Measurements from ENCODE around the gene GBX2. TPM values are rescaled to one million over a fixed set of nuclear protein-coding genes. Genes with fewer than 3 reads are reported as not detected.

Gene GBX2
- total RNA-seq, 6 experiments from 2014 or later = not detected

GRCh38 chr2:236167297-236168109, 683 bp downstream of the GBX2 start:
- peaks cover 0 to 38% (median 0%) of the 10 kb centered on the region in 4 donors for H3K4me1 ChIP-seq
- TF ChIP-seq, protein P1, sequence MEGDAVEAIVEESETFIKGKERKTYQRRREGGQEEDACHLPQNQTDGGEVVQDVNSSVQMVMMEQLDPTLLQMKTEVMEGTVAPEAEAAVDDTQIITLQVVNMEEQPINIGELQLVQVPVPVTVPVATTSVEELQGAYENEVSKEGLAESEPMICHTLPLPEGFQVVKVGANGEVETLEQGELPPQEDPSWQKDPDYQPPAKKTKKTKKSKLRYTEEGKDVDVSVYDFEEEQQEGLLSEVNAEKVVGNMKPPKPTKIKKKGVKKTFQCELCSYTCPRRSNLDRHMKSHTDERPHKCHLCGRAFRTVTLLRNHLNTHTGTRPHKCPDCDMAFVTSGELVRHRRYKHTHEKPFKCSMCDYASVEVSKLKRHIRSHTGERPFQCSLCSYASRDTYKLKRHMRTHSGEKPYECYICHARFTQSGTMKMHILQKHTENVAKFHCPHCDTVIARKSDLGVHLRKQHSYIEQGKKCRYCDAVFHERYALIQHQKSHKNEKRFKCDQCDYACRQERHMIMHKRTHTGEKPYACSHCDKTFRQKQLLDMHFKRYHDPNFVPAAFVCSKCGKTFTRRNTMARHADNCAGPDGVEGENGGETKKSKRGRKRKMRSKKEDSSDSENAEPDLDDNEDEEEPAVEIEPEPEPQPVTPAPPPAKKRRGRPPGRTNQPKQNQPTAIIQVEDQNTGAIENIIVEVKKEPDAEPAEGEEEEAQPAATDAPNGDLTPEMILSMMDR (IDR thresholded peaks at IDR 0.05) = peak in 2 of 4 donors; percentile 8 to 26
- TF ChIP-seq POLR2A (IDR thresholded peaks at IDR 0.05) = no peak
- peaks cover 28 to 72% of the 10 kb centered on the region in 2 donors for H3K27me3 ChIP-seq
- intact Hi-C loops (cut with DNase I) = no loop called here
- peak overlapping the region in 1 of 3 donors; percentile 26 for H3K4me3 ChIP-seq
- ATAC-seq (peak; percentile 39 to 54 (median 47)), DNase-seq (no peak)
- no peaks in the 10 kb centered on the region for H3K9me3 ChIP-seq
- no CpG with 5 or more reads among the region's 112 CpGs for WGBS (ENCODE audit: insufficient coverage, low coverage, low lambda C conversion rate, missing lambda C conversion rate)
- H3K36me3 ChIP-seq = no peaks in the 10 kb centered on the region
- H3K27ac ChIP-seq = no peak overlapping the region

DNA sequence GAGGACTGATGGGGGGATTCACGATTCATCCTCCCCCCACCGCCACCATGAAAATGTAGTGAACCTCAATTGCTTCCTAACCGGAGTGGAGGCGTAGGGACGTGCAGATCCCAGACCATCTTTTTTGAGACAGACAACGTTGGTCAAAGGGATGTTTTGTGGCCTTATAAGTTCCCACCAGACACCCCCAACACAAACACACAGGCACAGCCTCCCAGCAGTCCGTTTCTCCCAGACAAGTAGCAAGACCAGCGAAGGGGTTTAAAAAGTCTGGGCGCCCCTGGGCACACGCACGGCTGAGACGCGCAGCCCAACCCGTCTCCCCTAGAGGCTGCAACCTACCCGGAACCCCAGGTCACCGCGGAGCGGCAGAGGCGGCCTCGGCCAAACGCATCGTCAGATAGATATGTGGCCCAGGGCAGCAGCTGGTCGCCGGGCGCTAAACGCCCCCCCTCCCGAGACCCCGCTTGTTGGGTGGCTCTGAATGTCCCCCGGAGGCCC, 1.3 kb downstream of the GBX2 start:
- no peak for DNase-seq
- H3K27ac ChIP-seq = no peak overlapping the region
- no peaks in the 10 kb centered on the region for H3K9me3 ChIP-seq
- TF ChIP-seq, protein P1 (IDR thresholded peaks at IDR 0.05) = no peak
- TF ChIP-seq POLR2A (IDR thresholded peaks at IDR 0.05) = no peak
- no peaks in the 10 kb centered on the region for H3K36me3 ChIP-seq
- no peak overlapping the region for H3K4me3 ChIP-seq
- peaks cover 28 to 67% of the 10 kb centered on the region in 2 donors for H3K27me3 ChIP-seq
- H3K4me1 ChIP-seq = peaks cover 0 to 38% (median 0%) of the 10 kb centered on the region in 4 donors
- intact Hi-C loops (cut with DNase I) = no loop called here
- 12% methylated on average over 5 of the region's 29 CpGs for WGBS (ENCODE audit: insufficient coverage, low coverage, low lambda C conversion rate, missing lambda C conversion rate)
- ATAC-seq = no peak

- TF ChIP-seq, protein P1 (IDR thresholded peaks at IDR 0.05) = no peak
- peaks cover 26 to 62% of the 10 kb centered on the region in 2 donors for H3K27me3 ChIP-seq
- intact Hi-C loops (cut with DNase I) = no loop called here
- no peaks in the 10 kb centered on the region for H3K9me3 ChIP-seq
- no peak overlapping the region for H3K4me3 ChIP-seq
- H3K36me3 ChIP-seq = no peaks in the 10 kb centered on the region
- 4% methylated on average over 19 of the region's 58 CpGs for WGBS (ENCODE audit: insufficient coverage, low coverage, low lambda C conversion rate, missing lambda C conversion rate)
- H3K27ac ChIP-seq = no peak overlapping the region
- H3K4me1 ChIP-seq = peaks cover 0 to 38% (median 0%) of the 10 kb centered on the region in 4 donors
- ATAC-seq (peak in 1 of 4 donors; percentile 35), DNase-seq (no peak)
Observed at GRCh38 chr2:236165842-236166795, 2.1 kb downstream of the GBX2 start.

- Histone ChIP-seq H3K27ac (no peak overlapping the region), H3K9me3 (no peaks in the 10 kb centered on the region), H3K4me1 (peaks cover 0 to 38% (median 0%) of the 10 kb centered on the region in 4 donors), H3K27me3 (peaks cover 17 to 53% of the 10 kb centered on the region in 2 donors), H3K36me3 (no peaks in the 10 kb centered on the region), H3K4me3 (no peak overlapping the region)
- intact Hi-C loops (cut with DNase I) = no loop called here
- no peak for TF ChIP-seq POLR2A (IDR thresholded peaks at IDR 0.05)
- TF ChIP-seq, protein P1 (IDR thresholded peaks at IDR 0.05) = no peak
- 14% methylated on average over 18 of the region's 18 CpGs for WGBS (ENCODE audit: insufficient coverage, low coverage, low lambda C conversion rate, missing lambda C conversion rate)
- DNase-seq (no peak), ATAC-seq (no peak)
Observed at GRCh38 chr2:236164925-236165841, 3.0 kb downstream of the GBX2 start.
